K562 (cell line): ENCODE data around the gene BOLL. TPM values are rescaled to one million over a fixed set of nuclear protein-coding genes. Genes with fewer than 3 reads are reported as not detected.

ENCODE experiments used
- ATAC-seq: fragments of 200-7000 bp; cut with Tn5 transposase; 3 replicates; pipeline ENCODE4 v1.9.1; 2020; ENCODE audit warnings: moderate library complexity
- BruUV-seq: library from RNA; stranded (reverse); fragments of 400-500 nt; replicated peaks from 2 replicates; lab custom pipeline; 2021; lab: Mats Ljungman, UMichigan
- CTCF ChIA-PET: fragments of 300-600 bp; formaldehyde crosslinking; extraction: SDS; loops from one replicate; lab custom pipeline; 2021; ENCODE audit warnings: low intra/inter-chr PET ratio; lab: Yijun Ruan, JAX
- POLR2A ChIA-PET: fragments of 300-600, 350-650 bp; sonication (Branson Sonifier 250); formaldehyde crosslinking; extraction: SDS; loops from one replicate; lab custom pipeline; 2021; ENCODE audit warnings: antibody characterized with exemption, inconsistent platforms; lab: Yijun Ruan, JAX
- DNase-seq, 4 experiments: peaks; one replicate each; pipeline versions ENCODE4 v3.0.0 to v3.0.0-alpha.2; 2011 to 2018; ENCODE audit warnings: low spot score in 3 of 4, mixed read lengths in 3 of 4; ENCODE audit errors: extremely low read depth in 1 of 4
- FAIRE-seq: peaks from 2 replicates; lab custom pipeline; 2011; peaks lifted over from hg19 to GRCh38; lab: Jason Lieb, UNC
- H2AFZ ChIP-seq: 2 replicates; pipeline ENCODE4 v1.6.0; 2011; ENCODE audit warnings: low read depth, low read length, control low read depth, inconsistent platforms
- H3K27ac ChIP-seq: fragments of 200-600 bp; 3 replicates; pipeline ENCODE4 v1.8.0; 2011; ENCODE audit warnings: low read depth, mild to moderate bottlenecking, control low read depth, inconsistent platforms, low read length, moderate library complexity, mixed read lengths; ENCODE audit errors: extremely low read depth
- H3K27me3 ChIP-seq, 2 experiments: fragments of 300-600 bp in 1 of 2; 2 replicates in 1 of 2; 3 replicates in 1 of 2; pipeline versions ENCODE4 v1.6.0 to v1.8.0; 2011; ENCODE audit warnings: inconsistent platforms in 2 of 2, low read length in 2 of 2, mild to moderate bottlenecking in 1 of 2, mixed read lengths in 1 of 2, moderate library complexity in 1 of 2; ENCODE audit not compliant: control insufficient read depth in 2 of 2, insufficient read depth in 2 of 2
- H3K36me3 ChIP-seq: fragments of 300-600 bp; 3 replicates; pipeline ENCODE4 v1.8.0; 2011; ENCODE audit warnings: mild to moderate bottlenecking, low read length, inconsistent platforms; ENCODE audit not compliant: control insufficient read depth, insufficient read depth
- H3K4me1 ChIP-seq, 2 experiments: fragments of 200-600 bp in 1 of 2; replicated peaks in 1 of 2; 2 replicates in 1 of 2; 3 replicates in 1 of 2; pipeline versions ENCODE4 v1.5.1 to v1.8.0; 2011; ENCODE audit warnings: inconsistent platforms in 2 of 2, low read length in 2 of 2, mild to moderate bottlenecking in 1 of 2, mixed read lengths in 1 of 2, moderate library complexity in 1 of 2; ENCODE audit not compliant: control insufficient read depth in 2 of 2, insufficient read depth in 2 of 2
- H3K4me2 ChIP-seq: 2 replicates; pipeline ENCODE4 v1.6.1; 2011; ENCODE audit warnings: low read length, control low read depth, inconsistent platforms, mixed read lengths; ENCODE audit not compliant: insufficient read depth
- H3K4me3 ChIP-seq: fragments of 200-600 bp; sonication (generic), shearing (Covaris generic); 2 replicates; pipeline ENCODE4 v1.5.1; 2016; ENCODE audit warnings: control low read depth, inconsistent platforms
- H3K79me2 ChIP-seq: fragments of 200-600 bp; 3 replicates; pipeline ENCODE4 v1.8.0; 2011; ENCODE audit warnings: low read length, inconsistent platforms; ENCODE audit not compliant: control insufficient read depth, insufficient read depth
- H3K9ac ChIP-seq, 2 experiments: 2 replicates each; pipeline versions ENCODE4 v1.6.0 to v1.6.1; 2011; ENCODE audit warnings: low read depth in 2 of 2, low read length in 2 of 2, control low read depth in 1 of 2, inconsistent platforms in 1 of 2, mild to moderate bottlenecking in 1 of 2, mixed read lengths in 1 of 2; ENCODE audit not compliant: insufficient read depth in 1 of 2
- H3K9me1 ChIP-seq: one replicate; pipeline ENCODE4 v1.6.0; 2011; ENCODE audit warnings: inconsistent platforms, mild to moderate bottlenecking, low read length, moderate library complexity; ENCODE audit not compliant: control insufficient read depth, insufficient read depth
- H3K9me3 ChIP-seq: replicated peaks from 2 replicates; pipeline ENCODE4 v1.5.1; 2011; ENCODE audit warnings: low read depth, low read length, inconsistent platforms; ENCODE audit not compliant: control insufficient read depth, insufficient read depth
- H4K20me1 ChIP-seq: replicated peaks from 2 replicates; pipeline ENCODE4 v1.6.1; 2011; ENCODE audit warnings: low read length, inconsistent platforms, mixed read lengths; ENCODE audit not compliant: control insufficient read depth, insufficient read depth
- CREM ChIP-seq: IDR thresholded peaks from 2 replicates; pipeline ENCODE4 v1.6.1; 2014; ENCODE audit warnings: antibody characterized with exemption, low read depth
- DNMT1 ChIP-seq: fragments of 450-650 bp; IDR thresholded peaks from 2 replicates; pipeline ENCODE4 v1.6.1; 2016; ENCODE audit warnings: antibody characterized with exemption, mild to moderate bottlenecking
- MAFG ChIP-seq: fragments of 450-650 bp; conservative IDR thresholded peaks from 2 replicates; pipeline ENCODE4 v1.6.1; 2016; ENCODE audit warnings: missing genetic modification characterization, missing compliant biosample characterization
- NCOA2 ChIP-seq, 2 experiments: fragments of 450-650 bp; IDR thresholded peaks; 2 replicates each; pipeline ENCODE4 v1.6.1; 2018; ENCODE audit warnings: mild to moderate bottlenecking in 2 of 2, moderate library complexity in 1 of 2; ENCODE audit not compliant: partially characterized antibody in 2 of 2
- NFRKB ChIP-seq: fragments of 450-650 bp; IDR thresholded peaks from 2 replicates; pipeline ENCODE4 v1.6.1; 2016; ENCODE audit warnings: low read depth
- PRMT5 ChIP-seq: sonication (generic); formaldehyde crosslinking; IDR thresholded peaks from 2 replicates; pipeline ENCODE4 v1.5.0; 2020; ENCODE audit warnings: missing genetic modification reagents
- in situ Hi-C: fragments of 300-500 bp; cut with MboI; formaldehyde crosslinking; loops from 4 replicates; pipeline ENCODE4 v1.15.0; 2018; ENCODE audit warnings: inconsistent platforms, mixed read lengths
- intact Hi-C: fragments of 100-400 bp; cut with micrococcal nuclease; formaldehyde crosslinking; loops from 2 replicates; pipeline ENCODE4 v1.14.2; 2022
- polyA plus RNA-seq, 8 experiments: library from polyadenylated mRNA; depleted of rRNA in 4 of 8; stranded (reverse) in 5 of 8; unstranded in 3 of 8; fragments of >200 nt; fragmentation: Nextera tagmentation in 2 of 8; fragmentation: Illumina TruSeq in 1 of 8; extraction: Ambion mirVana in 2 of 8; extraction: Trizol in 1 of 8; gene quantifications; 2 replicates each; pipeline versions ENCODE4 v1.2.1 to v1.2.3, GENCODE V29; 2011 to 2014; ENCODE audit warnings: inconsistent platforms in 1 of 8, missing spikeins in 1 of 8
- total RNA-seq, 7 experiments: library from RNA; depleted of rRNA in 6 of 7; stranded (reverse); fragments of >200 nt in 6 of 7; fragmentation: Illumina TruSeq in 2 of 7; extraction: Trizol in 2 of 7; gene quantifications; 2 replicates each; pipeline versions ENCODE4 v1.2.1 to v1.2.3, GENCODE V29; 2011 to 2021; ENCODE audit warnings: low replicate concordance in 1 of 7
- TF ChIP-seq, protein P1 (sequence below): sonication (generic); IDR thresholded peaks from 2 replicates; pipeline ENCODE4 v1.6.1; 2016
- TF ChIP-seq, protein P2 (sequence below), 2 experiments: fragments of 450-650 bp in 1 of 2; sonication (generic) in 1 of 2; formaldehyde crosslinking in 1 of 2; IDR thresholded peaks in 1 of 2; conservative IDR thresholded peaks in 1 of 2; 2 replicates each; pipeline versions ENCODE4 v1.6.1 to v1.8.1; 2016 to 2023; ENCODE audit warnings: mild to moderate bottlenecking in 2 of 2, moderate library complexity in 2 of 2, inconsistent platforms in 1 of 2, missing genetic modification reagents in 1 of 2

The BOLL gene
- total and polyA plus RNA-seq, 9 of the 15 experiments (the other 6 are each of a cell fraction or from before 2014, with no cell fraction given): 0.11 to 0.55 (median 0.19) TPM; not detected in 1

GRCh38 chr2:197711578-197711977, 73.5 kb downstream of the BOLL start (continued):
- TF ChIP-seq, protein P1, sequence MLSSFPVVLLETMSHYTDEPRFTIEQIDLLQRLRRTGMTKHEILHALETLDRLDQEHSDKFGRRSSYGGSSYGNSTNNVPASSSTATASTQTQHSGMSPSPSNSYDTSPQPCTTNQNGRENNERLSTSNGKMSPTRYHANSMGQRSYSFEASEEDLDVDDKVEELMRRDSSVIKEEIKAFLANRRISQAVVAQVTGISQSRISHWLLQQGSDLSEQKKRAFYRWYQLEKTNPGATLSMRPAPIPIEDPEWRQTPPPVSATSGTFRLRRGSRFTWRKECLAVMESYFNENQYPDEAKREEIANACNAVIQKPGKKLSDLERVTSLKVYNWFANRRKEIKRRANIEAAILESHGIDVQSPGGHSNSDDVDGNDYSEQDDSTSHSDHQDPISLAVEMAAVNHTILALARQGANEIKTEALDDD: no peak

GRCh38 chr2:197710424-197711042, 74.6 kb downstream of the BOLL start:
- DNase-seq: peak in 1 of 4 experiments; percentile 10
- Histone ChIP-seq H4K20me1 (peaks cover 14% of the 10 kb centered on the region), H3K79me2 (peaks cover 58% of the 10 kb centered on the region), H3K4me3 (no peak overlapping the region), H3K27me3 (no peaks in the 10 kb centered on the region), H3K9me3 (no peaks in the 10 kb centered on the region), H3K36me3 (peaks cover 58% of the 10 kb centered on the region), H3K9me1 (no peaks in the 10 kb centered on the region), H2AFZ (no peak overlapping the region), H3K4me1 (peaks cover 2 to 12% of the 10 kb centered on the region in 2 experiments; a peak in 4 of 5 replicates), H3K27ac (no peak overlapping the region), H3K4me2 (no peak overlapping the region; the same call in 1 of the 2 replicates), H3K9ac (no peak overlapping the region)
- FAIRE-seq: no peak
- CTCF ChIA-PET: no interaction called here
- intact Hi-C loops (no loop called here), in situ Hi-C loops (no loop called here)
- no TSS peak for BruUV-seq
- ATAC-seq: no peak
- POLR2A ChIA-PET: no interaction called here
- TF ChIP-seq NFRKB: no peak
- no peak for TF ChIP-seq DNMT1
- peak in 1 of 2 experiments; percentile 64 for TF ChIP-seq NCOA2 (IDR thresholded peaks at IDR 0.05; ENCODE audit: partially characterized antibody in 2 of 2)
- no peak for TF ChIP-seq CREM
- TF ChIP-seq, protein P2, sequence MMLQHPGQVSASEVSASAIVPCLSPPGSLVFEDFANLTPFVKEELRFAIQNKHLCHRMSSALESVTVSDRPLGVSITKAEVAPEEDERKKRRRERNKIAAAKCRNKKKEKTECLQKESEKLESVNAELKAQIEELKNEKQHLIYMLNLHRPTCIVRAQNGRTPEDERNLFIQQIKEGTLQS (IDR thresholded peaks at IDR 0.05): peak; percentile 73
- TF ChIP-seq, protein P2 (CRISPR knock-in tag; conservative IDR thresholded peaks at IDR 0.05): no peak
- TF ChIP-seq PRMT5 (CRISPR knock-in tag): no peak
- TF ChIP-seq MAFG (tag): no peak
